Limb (tissue), 2 donors: ENCODE results near the gene SLC22A6.

Experiments used
- DNase-seq, 2 donors: peaks; one replicate each; pipeline ENCODE4 v3.0.0-alpha.2; 2016; ENCODE audit errors: extremely low spot score in 2 of 2

SLC22A6 gene

DNA sequence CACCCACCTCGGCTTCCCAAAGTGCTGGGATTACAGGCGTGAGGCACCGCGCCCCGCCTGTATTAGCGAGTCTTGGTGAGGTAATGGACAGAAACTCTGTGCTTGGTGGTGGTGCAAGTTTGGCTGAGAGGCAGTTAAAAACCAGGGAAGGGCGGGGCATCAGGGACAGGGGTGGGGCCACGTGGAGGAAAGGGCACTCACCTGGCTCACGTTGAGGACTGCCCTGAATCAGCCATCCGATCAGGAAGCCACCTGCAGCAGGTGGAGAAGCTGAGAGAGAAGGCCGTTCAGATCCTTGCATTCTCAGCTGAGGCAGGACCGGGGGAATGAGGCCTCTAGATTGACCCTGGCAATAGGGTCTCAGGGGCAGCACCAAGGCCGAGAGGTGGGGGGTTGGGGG lies 51.5 kb downstream of the SLC22A6 start:
- DNase-seq: no peak

DNA sequence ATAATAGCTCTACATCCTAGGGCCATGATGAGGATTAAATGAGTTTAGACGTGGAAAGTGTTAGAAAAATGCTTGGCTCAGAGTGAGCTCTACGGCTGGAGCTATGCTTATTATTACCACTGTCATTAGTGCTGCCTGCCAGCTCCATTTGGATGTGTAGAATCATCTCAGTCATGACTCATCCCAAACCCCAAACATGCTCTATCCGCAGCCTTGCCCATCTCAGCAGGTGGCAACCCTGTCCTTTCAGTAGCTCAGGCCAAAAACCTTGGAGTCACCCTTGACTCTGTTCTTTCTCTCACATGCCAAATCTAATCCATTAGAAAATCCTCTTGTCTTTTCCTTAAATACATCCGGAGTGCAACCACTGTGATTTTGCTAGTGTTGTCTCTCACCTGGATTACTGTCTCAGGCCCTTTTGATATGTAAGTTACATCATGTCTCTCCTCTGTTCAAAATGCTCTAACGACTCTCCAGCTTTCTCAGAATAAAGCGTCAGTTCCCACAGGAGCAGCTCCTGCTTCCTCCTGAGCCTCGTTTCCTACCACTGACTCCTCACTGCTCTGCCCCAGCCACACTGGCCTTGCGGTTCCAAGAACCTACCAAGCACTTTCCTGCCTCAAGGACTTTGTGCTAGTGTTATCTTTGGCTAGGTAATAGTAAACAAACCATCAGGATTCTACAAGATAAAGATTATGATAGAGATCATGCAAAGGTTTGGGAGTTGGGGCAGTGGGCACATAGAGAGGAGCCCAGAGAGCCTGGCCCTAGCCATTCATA lies 53.1 kb downstream of the SLC22A6 start:
- no peak for DNase-seq

DNA sequence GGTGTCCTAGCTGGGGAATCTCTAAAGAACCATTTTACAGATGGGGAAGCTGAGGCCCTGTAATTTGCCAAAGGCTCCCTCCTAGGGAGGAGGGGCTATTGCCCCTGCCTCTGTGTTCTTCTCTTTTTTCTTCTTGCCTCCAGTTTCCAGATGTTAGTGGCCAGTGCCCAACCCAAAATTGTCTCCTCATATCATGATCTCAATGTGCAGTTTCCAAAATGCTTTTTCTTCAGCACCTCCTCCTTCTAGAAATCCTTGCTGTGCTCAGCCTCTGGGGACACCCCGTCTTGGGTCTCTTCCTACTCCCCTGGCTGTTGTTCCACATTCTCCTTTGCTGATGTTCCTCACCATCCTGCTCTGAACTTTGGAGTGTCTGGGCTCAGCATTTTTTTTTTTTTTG lies 54.1 kb downstream of the SLC22A6 start:
- no peak for DNase-seq

DNA sequence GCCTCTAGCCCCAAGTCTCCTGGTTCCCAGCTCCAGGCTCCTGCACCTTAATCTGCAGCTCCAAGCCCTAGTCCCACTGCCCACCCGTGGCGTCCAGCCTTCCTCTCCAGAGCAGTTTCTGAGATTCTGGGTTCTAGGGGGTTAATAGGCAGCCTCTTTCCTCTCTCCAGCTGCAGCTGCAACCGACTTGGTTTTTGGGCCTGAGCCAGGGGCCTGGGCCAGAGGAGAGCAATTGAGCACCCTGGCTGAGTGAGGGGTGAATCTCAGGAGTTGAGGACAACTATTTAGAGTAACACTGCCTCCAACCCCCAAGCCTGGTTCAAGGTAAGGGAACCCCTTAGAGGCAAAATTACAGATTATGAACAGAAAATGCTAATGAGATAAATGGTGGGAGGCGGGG lies 54.6 kb downstream of the SLC22A6 start:
- DNase-seq: peak in 1 of 2 donors; percentile 44

DNA sequence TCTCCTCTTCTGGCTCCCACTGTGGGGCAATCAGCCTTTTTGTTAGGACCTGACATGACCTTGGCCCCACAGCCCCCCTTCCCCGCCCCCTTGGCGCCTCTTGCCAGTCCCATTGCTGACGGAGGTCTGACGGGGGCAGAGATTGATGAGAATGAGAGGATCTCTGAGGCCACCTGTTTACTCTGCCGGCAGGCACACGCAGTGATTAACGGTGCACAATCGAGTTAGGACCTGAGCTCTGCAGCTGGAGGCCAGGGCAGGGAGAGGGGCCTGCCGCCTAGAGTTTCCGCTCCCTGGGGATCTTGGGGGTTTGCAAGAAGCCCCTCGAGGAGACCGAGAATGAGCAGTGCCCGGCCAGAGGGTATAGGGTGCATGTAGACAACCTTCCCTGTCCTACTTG lies 56.8 kb downstream of the SLC22A6 start:
- DNase-seq: no peak

GRCh38 chr11:62926680-62927455 lies 57.9 kb downstream of the SLC22A6 start:
- no peak for DNase-seq
